GM18499 (cell line): ENCODE results near the gene ADAMTS13.
"Not testable (repeated sequence)": the region's sequence is repeated elsewhere in the genome, so short reads cannot be mapped to it uniquely, and the experiment has no call there.

ENCODE experiments used
- ATAC-seq: cut with Tn5 transposase; IDR thresholded peaks from one replicate; pipeline ENCODE4 v1.9.1; 2021; ENCODE audit warnings: moderate number of reproducible peaks; ENCODE audit not compliant: insufficient read depth, unreplicated experiment

Gene ADAMTS13

GRCh38 chr9:133449760-133450159 is 27.6 kb downstream of the ADAMTS13 start:
- ATAC-seq: no peak

- ATAC-seq: not testable (repeated sequence)
These were observed 29.7 kb downstream of the ADAMTS13 start for GRCh38 chr9:133451865-133452264.

- no peak for ATAC-seq
These were observed 30.4 kb downstream of the ADAMTS13 start for GRCh38 chr9:133452562-133452961.

GRCh38 chr9:133453651-133454050 is 31.5 kb downstream of the ADAMTS13 start:
- no peak for ATAC-seq

GRCh38 chr9:133454325-133454724 is 32.2 kb downstream of the ADAMTS13 start:
- no peak for ATAC-seq

- no peak for ATAC-seq
These were observed 32.9 kb downstream of the ADAMTS13 start for GRCh38 chr9:133454943-133455673.

- ATAC-seq: no peak
These were observed 33.8 kb downstream of the ADAMTS13 start for GRCh38 chr9:133455936-133456335.

GRCh38 chr9:133456409-133456808 is 34.2 kb downstream of the ADAMTS13 start:
- ATAC-seq: no peak

- no peak for ATAC-seq
These were observed 35.1 kb downstream of the ADAMTS13 start for GRCh38 chr9:133457233-133457632.

GRCh38 chr9:133457748-133458147 is 35.6 kb downstream of the ADAMTS13 start:
- no peak for ATAC-seq

GRCh38 chr9:133458643-133459312 is 36.6 kb downstream of the ADAMTS13 start:
- ATAC-seq: no peak

- no peak for ATAC-seq
These were observed 37.6 kb downstream of the ADAMTS13 start, which contains the start of gene CACFD1 for GRCh38 chr9:133459476-133460404. Gene CACFD1 (plus strand): TSS chr9:133459978. CDS start chr9:133460067, 89 bp downstream.

GRCh38 chr9:133460405-133461175 is 38.4 kb downstream of the ADAMTS13 start:
- no peak for ATAC-seq

- ATAC-seq: no peak
These were observed 39.8 kb downstream of the ADAMTS13 start for GRCh38 chr9:133461975-133462374.

- ATAC-seq: no peak
These were observed 41.2 kb downstream of the ADAMTS13 start for GRCh38 chr9:133463234-133463863.

- no peak for ATAC-seq
These were observed 41.9 kb downstream of the ADAMTS13 start for GRCh38 chr9:133463864-133464615.

- no peak for ATAC-seq
These were observed 42.5 kb downstream of the ADAMTS13 start for GRCh38 chr9:133464638-133465037.

- no peak for ATAC-seq
These were observed 43.8 kb downstream of the ADAMTS13 start for GRCh38 chr9:133465984-133466383.

GRCh38 chr9:133467101-133467500 is 44.9 kb downstream of the ADAMTS13 start:
- no peak for ATAC-seq
